Epithelial cell of prostate (primary cell): Measurements from ENCODE around the gene ZNF446.
A peak's percentile ranks its signal among the peaks of the same experiment; 100 is the strongest.
"Not testable (repeated sequence)": the region's sequence is repeated elsewhere in the genome, so short reads cannot be mapped to it uniquely, and the experiment has no call there.

Experiments used
- DNase-seq: peaks from one replicate; pipeline ENCODE4 v3.0.0-alpha.2; 2011; ENCODE audit warnings: low read depth, low spot score
- H3K27ac ChIP-seq: fragments of 450-650 bp; 2 replicates; pipeline ENCODE4 v1.5.1; 2017; ENCODE audit warnings: mild to moderate bottlenecking

Gene ZNF446

DNA sequence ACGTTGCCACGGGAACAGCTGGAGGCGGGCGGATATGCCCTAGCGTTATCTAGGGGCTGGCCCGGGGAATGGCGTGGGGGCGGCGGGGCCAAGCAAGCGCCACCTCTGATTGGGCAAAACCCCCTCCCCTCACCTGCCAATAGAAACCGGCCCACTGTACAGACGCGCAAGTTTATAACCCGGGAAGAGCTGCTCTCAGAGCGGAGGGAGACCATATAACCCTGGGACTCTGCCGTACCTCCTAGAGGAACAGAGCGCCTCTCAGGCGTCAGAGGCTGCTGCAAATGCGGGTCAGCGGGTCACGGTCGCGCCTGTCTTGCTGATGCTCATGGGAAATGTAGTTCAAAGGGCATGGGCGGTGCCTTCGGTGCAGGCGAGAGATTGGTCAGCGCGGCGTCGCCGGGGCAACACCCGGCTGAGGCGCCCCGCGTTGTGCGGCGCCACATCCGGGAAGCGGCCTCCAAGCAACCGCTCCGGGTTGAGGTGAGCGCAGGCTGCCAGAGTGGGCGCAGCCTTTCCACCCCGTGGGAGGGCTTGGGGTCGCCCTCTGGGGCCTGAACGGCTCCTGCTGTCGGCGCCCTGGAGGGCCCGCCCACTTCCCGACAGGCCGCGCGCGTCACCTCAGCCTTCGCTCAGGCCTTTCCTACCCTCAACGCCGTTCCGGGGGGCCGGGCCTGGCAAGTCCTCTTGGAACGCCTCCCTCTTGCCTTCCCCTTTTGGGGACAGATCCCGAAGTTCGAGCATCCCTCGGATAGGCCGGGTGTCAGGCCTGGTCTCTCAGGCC, at the start of gene ZNF446:
ZNF446 (plus strand) TSS at position 639 of the 784 bp plus-strand sequence. CDS start 867 bp downstream, outside the sequence.
- peak; percentile 82 for DNase-seq
- peak within 1 kb of the TSS; percentile 79 for H3K27ac ChIP-seq

DNA sequence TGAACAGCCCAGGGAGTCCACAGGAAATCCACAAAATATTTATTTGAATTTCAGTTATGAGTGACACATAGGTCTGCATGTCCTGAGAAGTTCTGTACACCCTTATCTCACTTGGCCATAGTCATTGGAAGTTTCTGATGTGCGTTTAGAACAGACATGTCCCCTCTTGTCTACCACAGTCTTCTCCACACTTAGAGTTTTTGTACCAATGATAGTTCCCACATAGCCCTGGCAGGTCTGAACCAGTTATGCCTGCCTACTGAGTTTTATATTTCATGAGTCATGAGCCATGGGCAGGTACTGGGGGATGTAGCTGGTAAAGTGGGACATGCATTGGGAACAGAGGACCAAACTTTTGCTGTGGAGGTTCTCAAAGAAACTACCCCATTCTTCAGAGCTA, 47.5 kb upstream of the ZNF446 start:
- DNase-seq = peak; percentile 90

GRCh38 chr19:58429745-58430144, 46.4 kb upstream of the ZNF446 start:
- no peak for DNase-seq
- peak overlapping the region; percentile 68 for H3K27ac ChIP-seq

More for the DNA sequence above, 47.5 kb upstream of the ZNF446 start:
- H3K27ac ChIP-seq = peak overlapping the region; percentile 68

DNA sequence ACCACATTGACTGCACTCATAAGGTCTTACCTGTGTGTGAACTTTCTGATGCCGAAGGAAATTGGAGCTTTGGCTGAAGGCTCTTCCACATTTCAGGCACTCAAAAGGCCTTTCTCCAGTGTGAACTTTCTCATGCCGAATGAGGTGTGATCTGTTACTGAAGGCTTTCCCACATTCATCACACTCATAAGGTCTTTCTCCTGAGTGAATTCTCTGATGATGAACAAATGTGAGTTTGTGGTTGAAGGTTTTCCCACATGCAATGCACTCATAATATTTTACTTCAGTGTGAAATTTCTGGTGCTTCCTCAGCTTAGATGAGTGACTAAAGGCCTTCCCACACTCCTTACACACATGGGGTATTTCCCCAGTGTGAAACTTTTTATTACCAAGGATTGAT, 41.9 kb upstream of the ZNF446 start:
- no peak for DNase-seq
- no peak overlapping the region for H3K27ac ChIP-seq

- peak; percentile 97 for DNase-seq
- peak within 1 kb of the TSS; percentile 41 for H3K27ac ChIP-seq
Observed at GRCh38 chr19:58439576-58440554, 36.3 kb upstream of the ZNF446 start, which contains the start of gene ZNF132. Gene ZNF132, minus strand, starts transcription at chr19:58440153. Its CDS starts 332 bp downstream, at chr19:58439821.

DNA sequence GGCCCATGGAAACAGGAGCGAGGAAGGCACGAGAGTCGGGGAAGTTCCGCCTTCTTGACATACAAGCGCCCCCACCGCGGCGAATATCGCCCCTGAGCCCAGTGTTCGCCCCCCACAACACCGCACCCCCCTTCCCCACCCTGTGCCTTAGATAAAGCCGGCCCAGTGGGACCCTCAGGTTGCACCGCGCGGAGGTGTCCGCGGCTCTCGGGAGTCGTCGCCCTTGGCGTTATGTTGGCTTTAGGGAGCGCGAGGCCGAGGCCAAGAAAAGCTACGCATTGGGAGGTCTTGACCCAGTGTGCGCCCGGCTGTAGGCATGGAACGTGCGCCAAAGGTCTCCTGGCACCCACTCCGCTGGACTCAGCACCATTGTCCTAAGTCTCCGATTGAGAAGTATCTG, 35.6 kb upstream of the ZNF446 start:
- peak overlapping the region; percentile 41 for H3K27ac ChIP-seq
- no peak for DNase-seq

- DNase-seq, H3K27ac ChIP-seq: not testable (repeated sequence)
Observed at GRCh38 chr19:58442986-58443385, 33.2 kb upstream of the ZNF446 start.

- not testable (repeated sequence) for DNase-seq, H3K27ac ChIP-seq
Observed at GRCh38 chr19:58448860-58449259, 27.3 kb upstream of the ZNF446 start.

- DNase-seq, H3K27ac ChIP-seq: not testable (repeated sequence)
Observed at GRCh38 chr19:58449980-58450379, 26.2 kb upstream of the ZNF446 start.

GRCh38 chr19:58450856-58451357, 25.2 kb upstream of the ZNF446 start:
- no peak for DNase-seq
- H3K27ac ChIP-seq = no peak overlapping the region

- DNase-seq = peak; percentile 72
- H3K27ac ChIP-seq = no peak within 1 kb of the TSS
Observed at GRCh38 chr19:58451358-58452101, 24.6 kb upstream of the ZNF446 start, which contains the start of gene ZNF324B. Gene ZNF324B, plus strand, starts transcription at chr19:58451622. Its CDS starts 2,080 bp downstream, at chr19:58453702.

- no peak for DNase-seq
- H3K27ac ChIP-seq = no peak overlapping the region
Observed at GRCh38 chr19:58453743-58454142, 22.4 kb upstream of the ZNF446 start.

GRCh38 chr19:58455306-58455705, 20.8 kb upstream of the ZNF446 start:
- H3K27ac ChIP-seq = no peak overlapping the region
- no peak for DNase-seq

- DNase-seq = no peak
- no peak overlapping the region for H3K27ac ChIP-seq
Observed at GRCh38 chr19:58456111-58456510, 20.0 kb upstream of the ZNF446 start.

GRCh38 chr19:58460039-58460438, 16.1 kb upstream of the ZNF446 start:
- no peak overlapping the region for H3K27ac ChIP-seq
- no peak for DNase-seq

GRCh38 chr19:58466089-58466759, 9.9 kb upstream of the ZNF446 start:
- no peak overlapping the region for H3K27ac ChIP-seq
- no peak for DNase-seq

GRCh38 chr19:58466760-58467589, 9.2 kb upstream of the ZNF446 start, which contains the start of gene ZNF324:
Gene ZNF324, plus strand, starts transcription at chr19:58467080. Its CDS starts 2,106 bp downstream, at chr19:58469186.
- DNase-seq = peak; percentile 60

DNA sequence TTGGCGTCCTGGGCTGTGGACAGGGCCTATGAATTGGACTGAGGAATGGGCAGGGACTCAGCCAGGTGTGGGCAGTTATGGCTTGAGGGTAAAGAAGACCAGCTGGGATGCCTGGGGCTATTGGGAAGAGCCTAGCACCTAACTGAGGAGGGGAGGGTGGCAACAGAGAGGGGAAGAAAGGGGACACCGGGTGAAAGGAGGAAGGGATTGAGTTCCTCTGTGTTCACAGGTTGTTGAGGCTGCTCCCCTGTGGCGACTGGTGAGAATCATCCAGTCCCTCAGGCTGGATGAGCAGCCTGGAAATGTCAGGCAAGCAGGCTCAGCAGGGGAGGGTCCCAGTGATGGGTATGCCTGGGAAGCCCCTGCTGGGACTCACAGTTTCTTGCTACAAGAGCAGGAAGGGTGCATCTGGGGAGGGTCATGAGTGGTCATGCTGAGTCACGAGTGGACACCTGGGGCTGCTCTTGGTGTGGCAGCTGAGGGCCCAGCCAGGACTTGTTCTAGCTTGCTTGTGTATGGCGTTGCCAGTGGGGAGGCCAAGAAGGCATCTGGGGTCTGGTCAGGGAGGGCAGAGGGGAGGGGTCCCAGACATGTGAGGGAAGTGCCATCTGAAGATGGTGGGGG, 7.8 kb upstream of the ZNF446 start:
- H3K27ac ChIP-seq = peak overlapping the region; percentile 27
- DNase-seq = no peak

More at GRCh38 chr19:58466760-58467589, 9.2 kb upstream of the ZNF446 start, which contains the start of gene ZNF324:
- H3K27ac ChIP-seq = peak within 1 kb of the TSS; percentile 54
